Right lobe of liver (tissue), 4 donors: ENCODE measurements around the gene GID8.

Experiments
- CTCF ChIP-seq, 4 donors: fragments of 200-600 bp in 3 of 4; fragments of 450-650 bp in 1 of 4; IDR thresholded peaks; one replicate each; pipeline versions ENCODE4 v1.5.1 to v1.8.0; 2016 to 2022; ENCODE audit warnings: antibody characterized with exemption in 4 of 4, mild to moderate bottlenecking in 2 of 4
- POLR2A ChIP-seq: fragments of 450-650 bp; IDR thresholded peaks from one replicate; pipeline ENCODE4 v1.6.1; 2017; ENCODE audit warnings: antibody characterized with exemption, mild to moderate bottlenecking
- donor health status: DM: no; HTN: no; CAD: no.
- donor health status: DM: no; HTN: no; CAD: no.
- donor health status: DM: no; HTN: yes; CAD: no.

GRCh38 chr20:62889871-62890270 is 48.1 kb upstream of the GID8 start:
- TF ChIP-seq CTCF (IDR thresholded peaks at IDR 0.05) (no peak), POLR2A (no peak)
